Adipocyte (in vitro differentiated cells): Measurements from ENCODE around the gene CEBPE.
A peak's percentile ranks its signal among the peaks of the same experiment; 100 is the strongest.

Experiments
- DNase-seq: peaks from one replicate; pipeline ENCODE4 v3.0.0-alpha.2; 2015; ENCODE audit warnings: low read depth
- H3K27me3 ChIP-seq: replicated peaks from 2 replicates; pipeline ENCODE4 v1.7.0; 2013; ENCODE audit warnings: mild to moderate bottlenecking, low read length, moderate library complexity; ENCODE audit not compliant: control insufficient read depth, insufficient read depth
- H3K36me3 ChIP-seq: 2 replicates; pipeline ENCODE4 v1.7.0; 2013; ENCODE audit warnings: low read length, mild to moderate bottlenecking, moderate library complexity; ENCODE audit not compliant: control insufficient read depth, insufficient read depth, severe bottlenecking
- H3K4me1 ChIP-seq: 2 replicates; pipeline ENCODE4 v1.7.0; 2013; ENCODE audit warnings: mild to moderate bottlenecking, low read length, moderate library complexity; ENCODE audit not compliant: control insufficient read depth, insufficient read depth
- H3K4me3 ChIP-seq: 2 replicates; pipeline ENCODE4 v1.7.0; 2013; ENCODE audit warnings: mild to moderate bottlenecking, low read length, moderate library complexity
- H3K9ac ChIP-seq: 2 replicates; pipeline ENCODE4 v1.7.0; 2013; ENCODE audit warnings: mild to moderate bottlenecking, low read length, moderate library complexity
- H3K9me3 ChIP-seq: 2 replicates; pipeline ENCODE4 v1.7.0; 2013; ENCODE audit warnings: mild to moderate bottlenecking, low read length, moderate library complexity; ENCODE audit not compliant: control insufficient read depth

Gene CEBPE

GRCh38 chr14:23118506-23119362, at the start of gene CEBPE:
Gene CEBPE, minus strand, starts transcription at chr14:23119255. Its CDS starts 164 bp downstream, at chr14:23119091.
- Histone ChIP-seq H3K36me3 (no peaks in the 10 kb centered on the region), H3K9me3 (no peaks in the 10 kb centered on the region), H3K27me3 (no peaks in the 10 kb centered on the region), H3K9ac (no peak within 1 kb of the TSS), H3K4me1 (peaks cover 31% of the 10 kb centered on the region), H3K4me3 (no peak within 1 kb of the TSS)
- DNase-seq: no peak

GRCh38 chr14:23168246-23168645, 49.2 kb upstream of the CEBPE start:
- H3K27me3 ChIP-seq: no peaks in the 10 kb centered on the region
- DNase-seq: no peak
- H3K9ac ChIP-seq: no peak overlapping the region
- no peaks in the 10 kb centered on the region for H3K9me3 ChIP-seq
- no peaks in the 10 kb centered on the region for H3K36me3 ChIP-seq
- H3K4me3 ChIP-seq: no peak overlapping the region
- H3K4me1 ChIP-seq: peaks cover 33% of the 10 kb centered on the region

GRCh38 chr14:23167116-23167847, 48.2 kb upstream of the CEBPE start:
- no peak for DNase-seq
- Histone ChIP-seq H3K9me3 (no peaks in the 10 kb centered on the region), H3K36me3 (no peaks in the 10 kb centered on the region)

GRCh38 chr14:23164949-23165348, 45.9 kb upstream of the CEBPE start:
- no peaks in the 10 kb centered on the region for H3K9me3 ChIP-seq
- H3K4me3 ChIP-seq: no peak overlapping the region
- H3K4me1 ChIP-seq: peaks cover 35% of the 10 kb centered on the region
- no peaks in the 10 kb centered on the region for H3K36me3 ChIP-seq
- H3K9ac ChIP-seq: no peak overlapping the region
- no peak for DNase-seq
- no peaks in the 10 kb centered on the region for H3K27me3 ChIP-seq

More at GRCh38 chr14:23167116-23167847, 48.2 kb upstream of the CEBPE start:
- no peaks in the 10 kb centered on the region for H3K27me3 ChIP-seq
- H3K4me1 ChIP-seq: peaks cover 33% of the 10 kb centered on the region
- no peak overlapping the region for H3K4me3 ChIP-seq
- H3K9ac ChIP-seq: no peak overlapping the region

GRCh38 chr14:23164250-23164649, 45.2 kb upstream of the CEBPE start:
- no peak for DNase-seq
- peak overlapping the region; percentile 27 for H3K9ac ChIP-seq
- no peak overlapping the region for H3K4me3 ChIP-seq
- no peaks in the 10 kb centered on the region for H3K9me3 ChIP-seq
- H3K36me3 ChIP-seq: no peaks in the 10 kb centered on the region
- H3K27me3 ChIP-seq: no peaks in the 10 kb centered on the region
- H3K4me1 ChIP-seq: peaks cover 42% of the 10 kb centered on the region

DNA sequence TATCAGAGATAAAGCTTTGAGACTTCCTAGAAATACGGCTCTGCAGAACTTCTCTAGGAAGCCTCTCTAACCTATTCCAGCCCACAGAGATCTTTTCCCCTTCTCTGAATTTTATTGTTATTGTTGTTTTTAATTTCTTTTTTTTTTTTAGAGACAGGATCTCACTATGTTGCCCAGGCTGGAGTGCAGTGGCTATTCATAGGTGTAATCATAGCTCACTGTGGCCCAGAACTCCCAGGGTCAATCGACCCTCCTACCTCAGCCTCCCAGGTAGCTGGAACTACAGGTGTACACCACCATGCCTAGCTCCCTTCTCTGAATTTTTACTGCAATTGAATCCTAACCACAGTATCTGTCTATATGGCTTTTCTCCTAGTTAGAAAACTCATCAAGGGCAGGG, 44.8 kb upstream of the CEBPE start:
- Histone ChIP-seq H3K4me3 (no peak overlapping the region), H3K4me1 (peaks cover 47% of the 10 kb centered on the region), H3K36me3 (no peaks in the 10 kb centered on the region), H3K27me3 (no peaks in the 10 kb centered on the region), H3K9ac (peak overlapping the region; percentile 27), H3K9me3 (no peaks in the 10 kb centered on the region)
- no peak for DNase-seq

GRCh38 chr14:23162800-23163199, 43.7 kb upstream of the CEBPE start:
- Histone ChIP-seq H3K36me3 (no peaks in the 10 kb centered on the region), H3K4me1 (peaks cover 41% of the 10 kb centered on the region), H3K27me3 (no peaks in the 10 kb centered on the region), H3K4me3 (no peak overlapping the region), H3K9ac (no peak overlapping the region), H3K9me3 (no peaks in the 10 kb centered on the region)
- DNase-seq: no peak

DNA sequence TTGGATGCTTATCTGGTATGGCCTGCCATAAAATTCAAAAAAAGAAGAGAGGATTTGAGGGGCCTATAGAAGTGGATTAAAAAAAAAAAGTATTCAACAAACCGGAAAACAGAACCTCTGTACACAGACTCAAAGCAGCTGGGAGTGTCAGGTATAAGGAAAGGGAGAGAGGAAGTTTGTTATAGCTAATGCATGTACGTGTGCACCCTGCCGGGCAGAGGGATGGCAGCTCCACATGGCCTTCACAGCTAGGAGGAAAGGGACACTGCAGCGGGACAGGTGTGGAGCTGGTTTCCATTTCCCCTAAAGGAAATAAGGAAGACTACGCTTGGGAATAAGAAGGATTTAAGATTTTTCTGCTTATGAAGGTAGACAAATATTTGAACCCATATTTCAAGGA, 43.0 kb upstream of the CEBPE start:
- Histone ChIP-seq H3K9ac (no peak overlapping the region), H3K36me3 (no peaks in the 10 kb centered on the region), H3K4me3 (no peak overlapping the region), H3K27me3 (no peaks in the 10 kb centered on the region), H3K9me3 (no peaks in the 10 kb centered on the region), H3K4me1 (peaks cover 35% of the 10 kb centered on the region)
- DNase-seq: no peak

DNA sequence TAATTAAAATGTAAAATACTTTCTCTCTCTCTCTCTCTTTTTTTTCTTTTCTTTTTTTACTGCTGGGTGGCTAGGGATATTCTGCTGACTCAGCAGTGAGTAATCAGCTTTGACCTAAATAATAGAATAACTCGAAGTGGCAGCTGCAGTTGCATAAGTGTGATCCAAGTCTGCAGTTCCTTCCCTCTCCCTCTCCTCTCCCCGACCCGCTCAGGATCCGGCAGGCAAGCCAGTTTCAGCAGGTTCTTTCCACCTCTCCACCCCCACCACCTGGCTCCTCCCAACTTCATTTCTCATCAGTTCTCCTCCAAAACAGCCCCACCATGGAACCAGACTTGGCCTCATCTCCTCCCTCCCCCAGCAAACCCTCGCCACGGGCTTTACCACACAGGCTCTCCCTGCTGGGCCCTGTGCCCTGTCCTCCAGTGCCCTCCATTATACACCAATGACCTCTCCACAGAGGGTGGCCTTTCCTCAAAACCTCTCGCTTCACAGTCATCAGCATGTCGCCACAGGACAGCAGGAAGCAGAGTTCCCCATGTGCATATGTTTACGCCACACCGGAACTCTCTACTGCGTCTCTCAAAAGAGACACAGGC, 42.0 kb upstream of the CEBPE start:
- Histone ChIP-seq H3K4me3 (peak overlapping the region; percentile 61), H3K9me3 (no peaks in the 10 kb centered on the region), H3K9ac (peak overlapping the region; percentile 87), H3K27me3 (no peaks in the 10 kb centered on the region), H3K36me3 (no peaks in the 10 kb centered on the region), H3K4me1 (peaks cover 39% of the 10 kb centered on the region)
- DNase-seq: peak; percentile 87

DNA sequence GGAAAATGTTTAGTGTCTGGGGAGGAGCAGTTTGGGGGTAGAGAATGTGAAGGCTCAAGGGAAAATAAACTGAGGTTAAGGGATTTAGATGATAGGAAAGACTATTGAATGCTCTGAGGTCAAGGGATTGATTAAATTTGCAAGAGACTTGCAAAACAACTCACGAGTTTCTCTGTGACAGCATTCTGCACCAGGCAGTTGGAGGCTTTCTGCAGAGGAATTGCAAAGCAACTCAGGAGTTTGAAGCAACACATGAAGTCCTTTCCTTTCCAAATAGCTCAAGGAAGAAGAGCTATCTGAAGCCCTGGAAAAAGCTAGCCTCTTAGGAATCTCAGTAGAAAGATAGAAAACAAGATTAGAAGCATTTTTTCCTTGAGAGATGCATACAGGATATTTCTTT, 40.5 kb upstream of the CEBPE start:
- Histone ChIP-seq H3K9me3 (no peaks in the 10 kb centered on the region), H3K36me3 (no peaks in the 10 kb centered on the region), H3K9ac (peak overlapping the region; percentile 87), H3K27me3 (no peaks in the 10 kb centered on the region), H3K4me1 (peaks cover 52% of the 10 kb centered on the region), H3K4me3 (no peak overlapping the region)
- no peak for DNase-seq

DNA sequence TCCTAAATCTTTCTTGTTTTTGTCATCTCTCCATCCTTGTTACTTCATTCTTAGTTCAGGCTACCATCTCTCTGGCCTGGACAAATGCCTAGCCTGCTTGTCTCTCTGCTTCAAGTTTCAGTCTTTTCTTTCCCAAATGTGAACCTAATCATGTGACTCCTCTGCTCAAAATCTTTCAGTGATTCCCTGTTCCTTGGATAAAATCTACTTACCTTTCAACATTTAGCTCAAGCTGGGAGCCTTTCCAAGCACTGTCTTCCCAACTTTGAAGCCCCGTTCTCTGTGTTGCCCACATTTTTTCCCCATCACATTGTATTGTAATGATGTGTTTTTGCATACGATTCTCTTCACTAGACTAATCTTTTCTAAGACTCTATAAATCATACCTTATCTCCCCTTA, 39.7 kb upstream of the CEBPE start:
- no peaks in the 10 kb centered on the region for H3K9me3 ChIP-seq
- peaks cover 53% of the 10 kb centered on the region for H3K4me1 ChIP-seq
- H3K27me3 ChIP-seq: no peaks in the 10 kb centered on the region
- peak overlapping the region; percentile 40 for H3K9ac ChIP-seq
- H3K36me3 ChIP-seq: no peaks in the 10 kb centered on the region
- no peak for DNase-seq
- H3K4me3 ChIP-seq: no peak overlapping the region
